GM12891 (cell line): ENCODE measurements around the gene BCO1.

Experiments used
- DNase-seq: peaks from one replicate; pipeline ENCODE4 v3.0.0; 2011; ENCODE audit warnings: low spot score; ENCODE audit not compliant: insufficient read length
- FAIRE-seq: peaks from 2 replicates; lab custom pipeline; 2011; peaks lifted over from hg19 to GRCh38; lab: Jason Lieb, UNC
- PAX5 ChIP-seq: IDR thresholded peaks from 2 replicates; pipeline ENCODE4 v1.6.1; 2011; ENCODE audit warnings: low read length, moderate library complexity, mild to moderate bottlenecking; ENCODE audit not compliant: insufficient read depth, severe bottlenecking
- POLR2A ChIP-seq: IDR thresholded peaks from 2 replicates; pipeline ENCODE4 v1.6.1; 2011; ENCODE audit warnings: low read depth, low read length, control low read depth
- POLR2AphosphoS5 ChIP-seq: IDR thresholded peaks from 2 replicates; pipeline ENCODE4 v1.6.1; 2011; ENCODE audit warnings: low read depth, low read length, control low read depth
- POU2F2 ChIP-seq: IDR thresholded peaks from 2 replicates; pipeline ENCODE4 v1.6.1; 2011; ENCODE audit warnings: low read depth, mild to moderate bottlenecking, control low read depth, low read length, moderate library complexity
- SPI1 ChIP-seq: IDR thresholded peaks from 2 replicates; pipeline ENCODE4 v1.6.1; 2011; ENCODE audit warnings: low read depth, low read length, control low read depth
- TAF1 ChIP-seq: IDR thresholded peaks from 2 replicates; pipeline ENCODE4 v1.6.1; 2011; ENCODE audit warnings: low read depth, low read length, control low read depth

Gene BCO1

GRCh38 chr16:81268509-81268908 is 30.0 kb downstream of the BCO1 start:
- DNase-seq (no peak), FAIRE-seq (no peak)
- no peak for TF ChIP-seq TAF1
- no peak for TF ChIP-seq POLR2AphosphoS5
- no peak for TF ChIP-seq POLR2A
- no peak for TF ChIP-seq SPI1
- TF ChIP-seq POU2F2, result no peak
- no peak for TF ChIP-seq PAX5

- FAIRE-seq, result no peak
- no peak for DNase-seq
- TF ChIP-seq PAX5, result no peak
- TF ChIP-seq TAF1, result no peak
- TF ChIP-seq POLR2AphosphoS5, result no peak
These were observed 34.9 kb downstream of the BCO1 start for GRCh38 chr16:81273223-81273950.

- DNase-seq (no peak), FAIRE-seq (no peak)
- no peak for TF ChIP-seq POU2F2
- no peak for TF ChIP-seq POLR2A
- TF ChIP-seq POLR2AphosphoS5, result no peak
- TF ChIP-seq SPI1, result no peak
- no peak for TF ChIP-seq PAX5
- no peak for TF ChIP-seq TAF1
These were observed 36.6 kb downstream of the BCO1 start for GRCh38 chr16:81275064-81275532.

GRCh38 chr16:81275795-81276194 is 37.3 kb downstream of the BCO1 start:
- FAIRE-seq, result no peak
- no peak for DNase-seq
- no peak for TF ChIP-seq PAX5
- TF ChIP-seq POU2F2, result no peak
- TF ChIP-seq POLR2A, result no peak

- no peak for FAIRE-seq
- no peak for DNase-seq
- TF ChIP-seq SPI1 (no peak), POLR2A (no peak), PAX5 (no peak), POLR2AphosphoS5 (no peak), POU2F2 (no peak), TAF1 (no peak)
These were observed 37.8 kb downstream of the BCO1 start for GRCh38 chr16:81276323-81276722.

GRCh38 chr16:81277541-81278080 is 39.1 kb downstream of the BCO1 start:
- FAIRE-seq (no peak), DNase-seq (no peak)
- TF ChIP-seq POLR2AphosphoS5 (no peak), POU2F2 (no peak), PAX5 (no peak), TAF1 (no peak), SPI1 (no peak), POLR2A (no peak)

GRCh38 chr16:81278526-81278925 is 40.0 kb downstream of the BCO1 start:
- FAIRE-seq (no peak), DNase-seq (no peak)
- TF ChIP-seq POLR2A, result no peak
- no peak for TF ChIP-seq POLR2AphosphoS5
- TF ChIP-seq TAF1, result no peak
- no peak for TF ChIP-seq SPI1
- TF ChIP-seq PAX5, result no peak
- TF ChIP-seq POU2F2, result no peak

- DNase-seq, result no peak
- no peak for TF ChIP-seq PAX5
- no peak for TF ChIP-seq POLR2A
- no peak for TF ChIP-seq POLR2AphosphoS5
- TF ChIP-seq TAF1, result no peak
- TF ChIP-seq SPI1, result no peak
- no peak for TF ChIP-seq POU2F2
- no peak for FAIRE-seq
These were observed 40.9 kb downstream of the BCO1 start for GRCh38 chr16:81279392-81279791.

- no peak for DNase-seq
- TF ChIP-seq POLR2AphosphoS5 (no peak), TAF1 (no peak), SPI1 (no peak), POLR2A (no peak), PAX5 (no peak), POU2F2 (no peak)
- FAIRE-seq, result no peak
These were observed 41.9 kb downstream of the BCO1 start for GRCh38 chr16:81280393-81280792.

- TF ChIP-seq POLR2A (no peak), SPI1 (no peak), TAF1 (no peak), POU2F2 (no peak), PAX5 (no peak), POLR2AphosphoS5 (no peak)
- no peak for FAIRE-seq
- no peak for DNase-seq
These were observed 44.6 kb downstream of the BCO1 start for GRCh38 chr16:81283044-81283443.
